GM21529 (cell line): ENCODE measurements around the gene DCLK1.
"Not testable (repeated sequence)": the region's sequence is repeated elsewhere in the genome, so short reads cannot be mapped to it uniquely, and the experiment has no call there.

Experiments used
- ATAC-seq: cut with Tn5 transposase; IDR thresholded peaks from one replicate; pipeline ENCODE4 v1.9.1; 2021; ENCODE audit not compliant: unreplicated experiment

The DCLK1 gene

GRCh38 chr13:35987572-35988513 is 143.3 kb downstream of the DCLK1 start:
- no peak for ATAC-seq

- no peak for ATAC-seq
These were observed 146.3 kb downstream of the DCLK1 start for GRCh38 chr13:35984776-35985453.

GRCh38 chr13:35984287-35984686 is 146.9 kb downstream of the DCLK1 start:
- no peak for ATAC-seq

GRCh38 chr13:35983703-35984102 is 147.5 kb downstream of the DCLK1 start:
- not testable (repeated sequence) for ATAC-seq

- ATAC-seq = no peak
These were observed 148.0 kb downstream of the DCLK1 start for GRCh38 chr13:35983206-35983605.

- no peak for ATAC-seq
These were observed 151.7 kb downstream of the DCLK1 start for GRCh38 chr13:35979361-35979951.

- peak; percentile 64 for ATAC-seq
These were observed 152.4 kb downstream of the DCLK1 start for GRCh38 chr13:35978607-35979316.

GRCh38 chr13:35977060-35977459 is 154.1 kb downstream of the DCLK1 start:
- no peak for ATAC-seq

GRCh38 chr13:35976126-35976525 is 155.1 kb downstream of the DCLK1 start:
- no peak for ATAC-seq

GRCh38 chr13:35966951-35967350 is 164.2 kb downstream of the DCLK1 start:
- not testable (repeated sequence) for ATAC-seq

GRCh38 chr13:35966024-35966423 is 165.2 kb downstream of the DCLK1 start:
- no peak for ATAC-seq

- no peak for ATAC-seq
These were observed 165.8 kb downstream of the DCLK1 start for GRCh38 chr13:35965226-35965927.

GRCh38 chr13:35964863-35965180 is 166.4 kb downstream of the DCLK1 start:
- ATAC-seq = no peak

- no peak for ATAC-seq
These were observed 166.9 kb downstream of the DCLK1 start for GRCh38 chr13:35964011-35964862.

- ATAC-seq = no peak
These were observed 169.5 kb downstream of the DCLK1 start for GRCh38 chr13:35961461-35962220.

- no peak for ATAC-seq
These were observed 170.2 kb downstream of the DCLK1 start for GRCh38 chr13:35961002-35961401.

- ATAC-seq = no peak
These were observed 173.2 kb downstream of the DCLK1 start for GRCh38 chr13:35957996-35958395.

GRCh38 chr13:35957241-35957731 is 173.9 kb downstream of the DCLK1 start:
- no peak for ATAC-seq

- ATAC-seq = no peak
These were observed 175.1 kb downstream of the DCLK1 start for GRCh38 chr13:35956074-35956473.
